Measurements from ENCODE around the gene KDM6B. TPM values are rescaled to one million over a fixed set of nuclear protein-coding genes. Genes with fewer than 3 reads are reported as not detected.

KDM6B gene, protein sequence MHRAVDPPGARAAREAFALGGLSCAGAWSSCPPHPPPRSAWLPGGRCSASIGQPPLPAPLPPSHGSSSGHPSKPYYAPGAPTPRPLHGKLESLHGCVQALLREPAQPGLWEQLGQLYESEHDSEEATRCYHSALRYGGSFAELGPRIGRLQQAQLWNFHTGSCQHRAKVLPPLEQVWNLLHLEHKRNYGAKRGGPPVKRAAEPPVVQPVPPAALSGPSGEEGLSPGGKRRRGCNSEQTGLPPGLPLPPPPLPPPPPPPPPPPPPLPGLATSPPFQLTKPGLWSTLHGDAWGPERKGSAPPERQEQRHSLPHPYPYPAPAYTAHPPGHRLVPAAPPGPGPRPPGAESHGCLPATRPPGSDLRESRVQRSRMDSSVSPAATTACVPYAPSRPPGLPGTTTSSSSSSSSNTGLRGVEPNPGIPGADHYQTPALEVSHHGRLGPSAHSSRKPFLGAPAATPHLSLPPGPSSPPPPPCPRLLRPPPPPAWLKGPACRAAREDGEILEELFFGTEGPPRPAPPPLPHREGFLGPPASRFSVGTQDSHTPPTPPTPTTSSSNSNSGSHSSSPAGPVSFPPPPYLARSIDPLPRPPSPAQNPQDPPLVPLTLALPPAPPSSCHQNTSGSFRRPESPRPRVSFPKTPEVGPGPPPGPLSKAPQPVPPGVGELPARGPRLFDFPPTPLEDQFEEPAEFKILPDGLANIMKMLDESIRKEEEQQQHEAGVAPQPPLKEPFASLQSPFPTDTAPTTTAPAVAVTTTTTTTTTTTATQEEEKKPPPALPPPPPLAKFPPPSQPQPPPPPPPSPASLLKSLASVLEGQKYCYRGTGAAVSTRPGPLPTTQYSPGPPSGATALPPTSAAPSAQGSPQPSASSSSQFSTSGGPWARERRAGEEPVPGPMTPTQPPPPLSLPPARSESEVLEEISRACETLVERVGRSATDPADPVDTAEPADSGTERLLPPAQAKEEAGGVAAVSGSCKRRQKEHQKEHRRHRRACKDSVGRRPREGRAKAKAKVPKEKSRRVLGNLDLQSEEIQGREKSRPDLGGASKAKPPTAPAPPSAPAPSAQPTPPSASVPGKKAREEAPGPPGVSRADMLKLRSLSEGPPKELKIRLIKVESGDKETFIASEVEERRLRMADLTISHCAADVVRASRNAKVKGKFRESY (N-terminal part only)
- polyA plus RNA-seq (2.5 and 4.4 TPM in 2 replicates), polyA minus RNA-seq (20.0 and 20.7 TPM in 2 replicates)

DNA sequence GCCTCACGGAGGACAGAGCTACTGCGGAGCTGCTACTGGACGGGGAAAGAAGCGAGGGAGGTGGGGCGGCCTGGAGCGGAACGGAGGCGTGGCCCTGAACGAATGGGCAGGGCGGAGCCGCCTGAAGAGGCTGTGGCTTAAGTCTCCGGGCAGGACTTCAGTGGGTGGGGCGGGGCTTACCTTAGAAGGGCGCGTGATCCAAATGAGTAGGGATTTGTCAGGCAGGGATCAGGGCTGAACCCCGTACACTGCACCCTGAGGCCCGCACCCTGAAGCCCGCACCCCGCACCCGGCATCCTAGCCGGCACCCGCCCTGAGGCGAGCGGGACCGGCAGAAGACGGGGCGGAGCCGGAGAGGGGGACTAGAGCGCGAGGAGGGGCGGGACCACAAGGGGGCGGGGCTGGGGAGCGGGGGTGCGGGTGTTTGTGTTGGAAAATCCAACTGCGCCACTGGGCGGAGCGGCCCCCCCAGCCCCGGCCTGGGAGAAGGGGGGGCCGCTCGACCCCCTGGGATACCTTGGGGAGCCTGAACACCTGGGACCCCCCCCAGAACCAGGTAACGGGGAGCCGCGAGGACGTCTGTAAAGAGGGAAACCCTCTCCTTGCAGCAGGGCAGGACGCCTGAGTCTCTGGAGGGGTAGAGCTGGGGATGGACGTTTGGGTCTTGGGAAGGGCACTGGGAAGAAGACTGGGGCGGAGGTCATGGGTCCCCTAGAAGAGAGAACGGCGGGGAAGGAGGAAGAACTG, at the start of gene KDM6B:
Gene KDM6B, plus strand, starts transcription at position 423 of the 747 bp plus-strand sequence. CDS start 11,338 bp downstream, outside the sequence.
- H3K4me2 ChIP-seq (ENCODE audit: low read length) = peak within 1 kb of the TSS; percentile 77
- peak within 1 kb of the TSS; percentile 82 for H3K4me3 ChIP-seq (ENCODE audit: low read length)
- TF ChIP-seq POLR2AphosphoS5 (IDR thresholded peaks at IDR 0.05) (no peak), EP300 (conservative IDR thresholded peaks at IDR 0.05; ENCODE audit: poor library complexity, severe bottlenecking) (no peak), SMC3 (conservative IDR thresholded peaks at IDR 0.05; ENCODE audit: poor library complexity) (no peak), MXI1 (conservative IDR thresholded peaks at IDR 0.05; ENCODE audit: poor library complexity, severe bottlenecking) (no peak), RAD21 (conservative IDR thresholded peaks at IDR 0.05) (no peak), EZH2 (IDR thresholded peaks at IDR 0.05; ENCODE audit: borderline replicate concordance, insufficient read depth, low read length, poor library complexity, severe bottlenecking) (no peak), TAF1 (IDR thresholded peaks at IDR 0.05; ENCODE audit: low read depth) (no peak)
- TF ChIP-seq, protein P1, sequence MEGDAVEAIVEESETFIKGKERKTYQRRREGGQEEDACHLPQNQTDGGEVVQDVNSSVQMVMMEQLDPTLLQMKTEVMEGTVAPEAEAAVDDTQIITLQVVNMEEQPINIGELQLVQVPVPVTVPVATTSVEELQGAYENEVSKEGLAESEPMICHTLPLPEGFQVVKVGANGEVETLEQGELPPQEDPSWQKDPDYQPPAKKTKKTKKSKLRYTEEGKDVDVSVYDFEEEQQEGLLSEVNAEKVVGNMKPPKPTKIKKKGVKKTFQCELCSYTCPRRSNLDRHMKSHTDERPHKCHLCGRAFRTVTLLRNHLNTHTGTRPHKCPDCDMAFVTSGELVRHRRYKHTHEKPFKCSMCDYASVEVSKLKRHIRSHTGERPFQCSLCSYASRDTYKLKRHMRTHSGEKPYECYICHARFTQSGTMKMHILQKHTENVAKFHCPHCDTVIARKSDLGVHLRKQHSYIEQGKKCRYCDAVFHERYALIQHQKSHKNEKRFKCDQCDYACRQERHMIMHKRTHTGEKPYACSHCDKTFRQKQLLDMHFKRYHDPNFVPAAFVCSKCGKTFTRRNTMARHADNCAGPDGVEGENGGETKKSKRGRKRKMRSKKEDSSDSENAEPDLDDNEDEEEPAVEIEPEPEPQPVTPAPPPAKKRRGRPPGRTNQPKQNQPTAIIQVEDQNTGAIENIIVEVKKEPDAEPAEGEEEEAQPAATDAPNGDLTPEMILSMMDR (IDR thresholded peaks at IDR 0.05; ENCODE audit: poor library complexity, severe bottlenecking) = no peak
- TF ChIP-seq, protein P2, sequence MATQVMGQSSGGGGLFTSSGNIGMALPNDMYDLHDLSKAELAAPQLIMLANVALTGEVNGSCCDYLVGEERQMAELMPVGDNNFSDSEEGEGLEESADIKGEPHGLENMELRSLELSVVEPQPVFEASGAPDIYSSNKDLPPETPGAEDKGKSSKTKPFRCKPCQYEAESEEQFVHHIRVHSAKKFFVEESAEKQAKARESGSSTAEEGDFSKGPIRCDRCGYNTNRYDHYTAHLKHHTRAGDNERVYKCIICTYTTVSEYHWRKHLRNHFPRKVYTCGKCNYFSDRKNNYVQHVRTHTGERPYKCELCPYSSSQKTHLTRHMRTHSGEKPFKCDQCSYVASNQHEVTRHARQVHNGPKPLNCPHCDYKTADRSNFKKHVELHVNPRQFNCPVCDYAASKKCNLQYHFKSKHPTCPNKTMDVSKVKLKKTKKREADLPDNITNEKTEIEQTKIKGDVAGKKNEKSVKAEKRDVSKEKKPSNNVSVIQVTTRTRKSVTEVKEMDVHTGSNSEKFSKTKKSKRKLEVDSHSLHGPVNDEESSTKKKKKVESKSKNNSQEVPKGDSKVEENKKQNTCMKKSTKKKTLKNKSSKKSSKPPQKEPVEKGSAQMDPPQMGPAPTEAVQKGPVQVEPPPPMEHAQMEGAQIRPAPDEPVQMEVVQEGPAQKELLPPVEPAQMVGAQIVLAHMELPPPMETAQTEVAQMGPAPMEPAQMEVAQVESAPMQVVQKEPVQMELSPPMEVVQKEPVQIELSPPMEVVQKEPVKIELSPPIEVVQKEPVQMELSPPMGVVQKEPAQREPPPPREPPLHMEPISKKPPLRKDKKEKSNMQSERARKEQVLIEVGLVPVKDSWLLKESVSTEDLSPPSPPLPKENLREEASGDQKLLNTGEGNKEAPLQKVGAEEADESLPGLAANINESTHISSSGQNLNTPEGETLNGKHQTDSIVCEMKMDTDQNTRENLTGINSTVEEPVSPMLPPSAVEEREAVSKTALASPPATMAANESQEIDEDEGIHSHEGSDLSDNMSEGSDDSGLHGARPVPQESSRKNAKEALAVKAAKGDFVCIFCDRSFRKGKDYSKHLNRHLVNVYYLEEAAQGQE (IDR thresholded peaks at IDR 0.05; ENCODE audit: borderline replicate concordance) = no peak
- H3K9me3 ChIP-seq (ENCODE audit: low read length) = no peaks in the 10 kb centered on the region
- peak within 1 kb of the TSS; percentile 27 for H2AFZ ChIP-seq (ENCODE audit: low read depth, low read length)
- H3K27ac ChIP-seq (ENCODE audit: low read length) = peak within 1 kb of the TSS; percentile 98
- peak within 1 kb of the TSS; percentile 95 for H3K9ac ChIP-seq (ENCODE audit: low read length)
- H3K27me3 ChIP-seq (ENCODE audit: insufficient read depth, low read depth, low read length) = no peaks in the 10 kb centered on the region
- H3K79me2 ChIP-seq (replicated peaks; ENCODE audit: insufficient read depth, low read length) = peaks cover 17% of the 10 kb centered on the region
- H3K9me2 ChIP-seq (ENCODE audit: insufficient read depth, low read length) = no peaks in the 10 kb centered on the region
- H3K36me3 ChIP-seq (ENCODE audit: insufficient read depth, low read length) = no peaks in the 10 kb centered on the region
- peaks cover 5% of the 10 kb centered on the region for H4K20me1 ChIP-seq (ENCODE audit: insufficient read depth)
- H3F3A ChIP-seq (ENCODE audit: insufficient read depth, low read length, poor library complexity, severe bottlenecking) = peaks cover 11% of the 10 kb centered on the region

All from neural cell (in vitro differentiated cells).